AG09309 (cell line): ENCODE measurements around the gene BEX2.
"Not testable (repeated sequence)": the region's sequence is repeated elsewhere in the genome, so short reads cannot be mapped to it uniquely, and the experiment has no call there.

ENCODE experiments used
- DNase-seq: peaks from one replicate; pipeline ENCODE4 v3.0.0-alpha.2; 2010; ENCODE audit warnings: low read depth
- H3K4me3 ChIP-seq: 2 replicates; pipeline ENCODE4 v1.5.1; 2011; ENCODE audit warnings: mild to moderate bottlenecking, low read depth, low read length, moderate library complexity; ENCODE audit not compliant: control insufficient read depth
- TF ChIP-seq, protein P1 (sequence below): IDR thresholded peaks from 2 replicates; pipeline ENCODE4 v1.5.1; 2011; ENCODE audit warnings: mild to moderate bottlenecking, low read depth, low read length, inconsistent platforms; ENCODE audit not compliant: insufficient read depth, control insufficient read depth; ENCODE audit errors: missing control alignments

BEX2 gene

DNA sequence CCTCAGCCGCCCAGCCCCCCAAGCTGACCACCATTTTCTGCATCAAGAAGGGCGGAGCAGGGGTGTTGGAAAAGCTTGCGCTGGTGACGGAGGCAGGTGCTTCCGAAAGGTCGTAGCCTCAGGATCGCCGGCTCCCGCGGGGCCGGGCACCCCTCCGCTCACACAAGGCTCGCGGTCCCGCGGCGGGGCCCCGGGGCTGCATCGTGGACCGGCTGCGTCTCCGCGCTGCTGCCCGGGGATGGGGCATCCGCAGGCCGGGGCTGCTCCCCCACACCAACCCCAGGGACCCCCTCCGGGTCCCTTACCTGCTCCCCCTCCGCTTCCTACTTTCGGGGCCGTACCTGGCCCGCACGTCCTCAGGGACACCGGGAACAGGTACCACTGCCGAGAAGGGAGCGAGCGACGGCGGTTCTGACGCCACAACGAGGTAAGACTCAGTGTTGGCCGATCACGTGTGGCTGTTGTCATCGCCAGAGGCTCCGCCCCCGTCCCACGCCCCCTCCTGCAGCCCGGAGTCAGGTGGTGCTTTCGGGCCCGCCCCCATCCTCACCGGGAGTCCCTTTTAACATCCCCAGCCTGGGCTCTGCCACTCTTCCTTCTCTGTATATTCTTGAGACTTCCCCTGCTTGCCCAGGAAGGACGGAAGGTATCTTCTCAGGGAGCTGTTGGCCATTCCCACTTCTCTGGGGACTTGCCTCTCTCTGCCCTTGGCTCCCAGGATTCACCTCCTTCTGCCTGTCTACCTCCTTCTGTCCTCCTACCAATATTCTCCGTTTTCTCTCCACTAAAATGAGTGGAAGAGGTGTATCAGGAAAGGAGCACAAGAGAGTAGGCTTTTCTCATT is at the start of gene BEX2:
Gene BEX2 (minus strand): TSS at position 436 of the 844 bp plus-strand sequence. CDS start 1,014 bp downstream, outside the sequence.
- no peak for DNase-seq
- TF ChIP-seq, protein P1, sequence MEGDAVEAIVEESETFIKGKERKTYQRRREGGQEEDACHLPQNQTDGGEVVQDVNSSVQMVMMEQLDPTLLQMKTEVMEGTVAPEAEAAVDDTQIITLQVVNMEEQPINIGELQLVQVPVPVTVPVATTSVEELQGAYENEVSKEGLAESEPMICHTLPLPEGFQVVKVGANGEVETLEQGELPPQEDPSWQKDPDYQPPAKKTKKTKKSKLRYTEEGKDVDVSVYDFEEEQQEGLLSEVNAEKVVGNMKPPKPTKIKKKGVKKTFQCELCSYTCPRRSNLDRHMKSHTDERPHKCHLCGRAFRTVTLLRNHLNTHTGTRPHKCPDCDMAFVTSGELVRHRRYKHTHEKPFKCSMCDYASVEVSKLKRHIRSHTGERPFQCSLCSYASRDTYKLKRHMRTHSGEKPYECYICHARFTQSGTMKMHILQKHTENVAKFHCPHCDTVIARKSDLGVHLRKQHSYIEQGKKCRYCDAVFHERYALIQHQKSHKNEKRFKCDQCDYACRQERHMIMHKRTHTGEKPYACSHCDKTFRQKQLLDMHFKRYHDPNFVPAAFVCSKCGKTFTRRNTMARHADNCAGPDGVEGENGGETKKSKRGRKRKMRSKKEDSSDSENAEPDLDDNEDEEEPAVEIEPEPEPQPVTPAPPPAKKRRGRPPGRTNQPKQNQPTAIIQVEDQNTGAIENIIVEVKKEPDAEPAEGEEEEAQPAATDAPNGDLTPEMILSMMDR = no peak
- H3K4me3 ChIP-seq = peak within 1 kb of the TSS; percentile 34

DNA sequence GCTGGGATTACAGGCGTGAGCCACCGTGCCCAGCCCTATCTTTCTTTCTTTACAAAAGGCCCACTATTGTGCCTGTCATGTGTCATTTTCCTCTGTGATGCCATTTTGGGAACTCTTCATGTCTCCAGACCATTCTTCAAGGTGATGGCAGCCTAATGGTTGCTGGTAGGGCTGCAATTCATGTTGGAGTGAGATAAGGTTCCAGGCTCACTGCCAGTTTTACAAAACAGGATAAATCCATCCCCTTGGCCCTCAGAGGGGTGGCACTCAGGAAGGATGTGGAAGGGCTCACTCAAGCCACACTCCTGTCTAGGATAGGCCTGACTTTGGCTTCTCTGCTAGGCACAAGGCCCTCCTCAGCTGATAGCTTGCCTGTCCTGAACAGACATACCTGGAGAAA is 49.3 kb upstream of the BEX2 start:
- no peak overlapping the region for H3K4me3 ChIP-seq
- TF ChIP-seq, protein P1 = no peak
- DNase-seq = no peak

DNA sequence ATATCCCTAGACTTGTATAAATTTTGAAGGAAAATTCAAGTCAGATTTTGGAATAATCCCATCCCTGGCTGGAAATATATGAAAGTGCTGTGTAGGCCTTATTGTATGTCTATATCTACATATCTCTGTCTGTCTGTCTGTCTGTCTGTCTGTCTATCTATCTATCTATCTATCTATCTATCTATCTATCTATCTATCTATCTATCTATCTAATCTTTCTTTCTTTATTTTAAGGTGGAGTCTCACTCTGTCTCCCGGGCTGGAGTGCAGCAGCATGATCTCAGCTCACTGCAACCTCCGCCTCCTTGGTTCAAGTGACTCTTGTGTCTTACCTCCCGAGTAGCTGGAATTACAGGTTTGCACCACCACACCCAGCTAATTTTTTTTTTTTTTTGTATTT is 48.8 kb upstream of the BEX2 start:
- not testable (repeated sequence) for H3K4me3 ChIP-seq, DNase-seq

DNA sequence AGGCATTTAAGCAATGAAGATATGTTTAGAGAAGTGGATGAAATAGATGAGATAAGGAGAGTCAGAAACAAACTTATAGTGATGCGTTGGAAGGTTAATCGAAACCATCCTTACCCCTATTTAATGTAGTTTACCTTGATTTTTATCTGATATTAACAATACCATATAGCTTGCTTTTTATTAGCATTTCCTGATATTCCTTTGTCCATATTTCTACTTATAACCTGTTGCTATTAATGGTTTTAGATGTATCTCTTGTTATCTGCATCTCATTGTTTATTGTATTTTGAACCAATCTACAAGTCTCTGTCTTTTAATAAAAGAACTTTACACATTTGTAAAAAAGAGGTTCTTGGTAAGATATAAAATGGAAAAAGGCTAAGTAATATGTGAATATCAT is 47.1 kb upstream of the BEX2 start:
- no peak for DNase-seq
- TF ChIP-seq, protein P1 = no peak
- H3K4me3 ChIP-seq = no peak overlapping the region

DNA sequence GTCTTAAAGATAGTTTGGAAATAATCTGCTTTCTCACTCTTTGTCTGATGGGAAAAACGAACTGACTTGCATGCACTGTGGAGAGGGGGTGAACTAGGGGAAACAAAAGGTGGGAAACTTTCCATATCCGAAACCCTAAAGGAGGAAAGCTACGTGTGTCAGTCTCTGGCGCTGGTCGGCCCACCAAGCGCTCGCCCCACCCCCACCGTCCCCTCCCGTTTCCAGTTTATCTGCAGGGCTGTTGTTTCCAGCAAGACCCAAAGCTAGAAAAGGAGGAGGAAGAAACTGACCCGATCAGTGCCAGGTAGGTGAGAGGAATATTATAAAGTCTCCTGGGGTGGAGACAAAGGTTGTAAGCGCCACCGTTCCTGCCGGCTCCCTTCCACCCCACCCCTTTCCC is 46.1 kb upstream of the BEX2 start:
- DNase-seq = no peak
- TF ChIP-seq, protein P1 = no peak
- peak overlapping the region; percentile 89 for H3K4me3 ChIP-seq

DNA sequence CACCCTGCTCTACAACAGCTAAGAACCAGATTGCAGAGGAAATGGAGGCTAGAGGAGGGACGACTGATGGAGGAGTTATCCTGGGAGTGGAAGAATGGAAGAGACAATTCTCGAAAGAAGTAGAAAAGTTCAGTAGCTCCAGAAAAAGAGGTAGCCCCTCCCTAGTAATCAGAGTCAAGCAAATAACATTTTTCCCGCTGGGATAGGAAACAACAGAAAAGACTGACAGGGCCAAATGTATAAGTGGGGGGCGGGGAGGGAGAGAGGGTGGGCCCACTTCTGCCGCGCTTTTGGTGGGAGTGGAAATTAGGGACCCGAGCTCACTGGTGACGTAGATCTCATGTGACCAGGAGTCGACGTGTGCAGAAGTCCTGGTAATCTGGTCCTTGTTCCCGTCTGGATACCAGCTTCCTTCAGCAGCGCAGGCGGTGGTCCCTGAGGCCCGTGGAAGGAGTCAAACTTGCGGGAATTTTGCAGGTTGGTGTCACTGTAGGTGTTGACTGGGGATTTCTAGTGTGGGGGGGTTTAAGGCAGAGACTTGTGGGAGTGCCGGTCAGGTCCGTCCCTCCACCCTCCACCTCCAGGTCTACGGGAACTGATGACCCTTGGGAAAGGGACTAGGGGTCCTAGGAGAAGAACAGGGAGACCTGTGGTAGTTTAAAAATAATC is 45.5 kb upstream of the BEX2 start, which contains the start of gene TCEAL9:
Gene TCEAL9 (plus strand): TSS at position 377 of the 669 bp plus-strand sequence. CDS start 1,179 bp downstream, outside the sequence.
- TF ChIP-seq, protein P1 = no peak
- peak; percentile 21 for DNase-seq
- peak within 1 kb of the TSS; percentile 89 for H3K4me3 ChIP-seq
